ENCODE results near the gene SDS.

The SDS gene

GRCh38 chr12:113424915-113425823 is 21.5 kb upstream of the SDS start:
- DNase-seq: peak; percentile 39

- DNase-seq: no peak
These were observed 20.8 kb upstream of the SDS start for GRCh38 chr12:113424456-113424855.

- no peak for DNase-seq
These were observed 19.4 kb upstream of the SDS start for GRCh38 chr12:113422886-113423669.

GRCh38 chr12:113422030-113422885 is 18.6 kb upstream of the SDS start, which contains the start of gene SDSL:
TSS of gene SDSL (plus strand) at chr12:113422380. CDS start at chr12:113427983, 5,603 bp downstream.
- DNase-seq: peak; percentile 63

GRCh38 chr12:113420996-113421595 is 17.4 kb upstream of the SDS start:
- no peak for DNase-seq

GRCh38 chr12:113418213-113418879 is 14.7 kb upstream of the SDS start:
- DNase-seq: no peak

GRCh38 chr12:113416091-113416754 is 12.5 kb upstream of the SDS start:
- DNase-seq: no peak

- no peak for DNase-seq
These were observed 10.9 kb upstream of the SDS start for GRCh38 chr12:113414519-113415038.

GRCh38 chr12:113413488-113413939 is 9.8 kb upstream of the SDS start:
- no peak for DNase-seq

GRCh38 chr12:113409462-113410124 is 5.9 kb upstream of the SDS start:
- no peak for DNase-seq

GRCh38 chr12:113408756-113409298 is 5.1 kb upstream of the SDS start:
- DNase-seq: no peak

GRCh38 chr12:113407931-113408600 is 4.4 kb upstream of the SDS start:
- DNase-seq: no peak

GRCh38 chr12:113405694-113406093 is 2.0 kb upstream of the SDS start:
- DNase-seq: no peak

GRCh38 chr12:113402586-113403260 is 964 bp downstream of the SDS start:
- no peak for DNase-seq

GRCh38 chr12:113401066-113402000 is 2.4 kb downstream of the SDS start:
- DNase-seq: no peak

- no peak for DNase-seq
These were observed 3.3 kb downstream of the SDS start for GRCh38 chr12:113400362-113400761.

GRCh38 chr12:113399490-113399889 is 4.2 kb downstream of the SDS start:
- DNase-seq: no peak
